CD4-positive, alpha-beta T cell (primary cell): ENCODE results near the gene DUOXA2. TPM values are rescaled to one million over a fixed set of nuclear protein-coding genes. Genes with fewer than 3 reads are reported as not detected.

Experiments used
- ATAC-seq: fragments of 200-7000 bp; cut with Tn5 transposase; one replicate; pipeline ENCODE4 v1.10.0; 2022; ENCODE audit warnings: mild to moderate bottlenecking; ENCODE audit not compliant: poor library complexity
- CTCF ChIA-PET: fragments of 350-600 bp; sonication (Branson Sonifier 250); formaldehyde crosslinking; loops from one replicate; lab custom pipeline; 2021; ENCODE audit warnings: antibody characterized with exemption, inconsistent platforms; lab: Charles Lee
- POLR2A ChIA-PET: fragments of 350-600 bp; sonication (Branson Sonifier 250); formaldehyde crosslinking; loops from one replicate; lab custom pipeline; 2021; ENCODE audit warnings: antibody characterized with exemption, inconsistent platforms; lab: Charles Lee
- DNase-seq, 14 experiments: peaks; one replicate each; pipeline ENCODE4 v3.0.0-alpha.2; 2013 to 2020; ENCODE audit warnings: mixed read lengths in 2 of 14
- H3K27ac ChIP-seq, 2 donors: one replicate each; pipeline versions ENCODE4 v1.5.1 to v1.7.0; 2013; ENCODE audit warnings: low read length in 2 of 2, low read depth in 1 of 2, mild to moderate bottlenecking in 1 of 2
- H3K27me3 ChIP-seq, 2 experiments: 1 replicate in 1 of 2; 2 replicates in 1 of 2; pipeline versions ENCODE4 v1.6.1 to v1.7.0; 2013; ENCODE audit warnings: low read length in 2 of 2, control low read depth in 1 of 2, mild to moderate bottlenecking in 1 of 2, moderate library complexity in 1 of 2; ENCODE audit not compliant: insufficient read depth in 2 of 2, control insufficient read depth in 1 of 2
- H3K36me3 ChIP-seq: one replicate; pipeline ENCODE4 v1.6.1; 2013; ENCODE audit warnings: low read length, control low read depth; ENCODE audit not compliant: insufficient read depth
- H3K4me1 ChIP-seq: one replicate; pipeline ENCODE4 v1.6.1; 2013; ENCODE audit warnings: low read length, control low read depth; ENCODE audit not compliant: insufficient read depth
- H3K4me3 ChIP-seq: one replicate; pipeline ENCODE4 v1.5.1; 2013; ENCODE audit warnings: mild to moderate bottlenecking, low read length, moderate library complexity
- H3K9me3 ChIP-seq, 2 experiments: 1 replicate in 1 of 2; 2 replicates in 1 of 2; pipeline versions ENCODE4 v1.6.1 to v1.7.0; 2013; ENCODE audit warnings: low read length in 2 of 2, mild to moderate bottlenecking in 2 of 2, control low read depth in 1 of 2, moderate library complexity in 1 of 2; ENCODE audit not compliant: control insufficient read depth in 1 of 2, insufficient read depth in 1 of 2
- H3K27ac Mint-ChIP-seq: one replicate; pipeline ENCODE4 v1.8.0; 2020; ENCODE audit warnings: mixed read lengths
- H3K27me3 Mint-ChIP-seq: one replicate; pipeline ENCODE4 v1.8.0; 2021; ENCODE audit warnings: mixed read lengths
- H3K36me3 Mint-ChIP-seq: one replicate; pipeline ENCODE4 v1.8.0; 2021; ENCODE audit warnings: low read depth, mixed read lengths
- H3K4me1 Mint-ChIP-seq: one replicate; pipeline ENCODE4 v1.8.0; 2021; ENCODE audit warnings: low read depth, mixed read lengths
- H3K4me3 Mint-ChIP-seq: one replicate; pipeline ENCODE4 v1.8.0; 2020; ENCODE audit warnings: mild to moderate bottlenecking, mixed read lengths
- H3K9me3 Mint-ChIP-seq: one replicate; pipeline ENCODE4 v1.8.0; 2020; ENCODE audit warnings: mixed read lengths
- intact Hi-C, 2 experiments: fragments of 100-400 bp; cut with DNase I in 1 of 2; cut with micrococcal nuclease in 1 of 2; formaldehyde crosslinking; loops; one replicate each; pipeline versions ENCODE4 v1.15.1 to v1.9.0; 2023 to 2025; cut with DNase I, micrococcal nuclease
- total RNA-seq, 174 experiments: library from RNA in 2 of 174; stranded (reverse) in 2 of 174; gene quantifications; one replicate each; pipeline ENCODE4 v1.2.3 and lab custom pipeline; 2021 to 2026
- TF ChIP-seq, protein P1 (sequence below): fragments of 200-600 bp; IDR thresholded peaks from one replicate; pipeline ENCODE4 v1.8.0; 2022; ENCODE audit warnings: antibody characterized with exemption, mild to moderate bottlenecking

Gene DUOXA2
- total RNA-seq, 2 experiments from 2014 or later = not detected

DNA sequence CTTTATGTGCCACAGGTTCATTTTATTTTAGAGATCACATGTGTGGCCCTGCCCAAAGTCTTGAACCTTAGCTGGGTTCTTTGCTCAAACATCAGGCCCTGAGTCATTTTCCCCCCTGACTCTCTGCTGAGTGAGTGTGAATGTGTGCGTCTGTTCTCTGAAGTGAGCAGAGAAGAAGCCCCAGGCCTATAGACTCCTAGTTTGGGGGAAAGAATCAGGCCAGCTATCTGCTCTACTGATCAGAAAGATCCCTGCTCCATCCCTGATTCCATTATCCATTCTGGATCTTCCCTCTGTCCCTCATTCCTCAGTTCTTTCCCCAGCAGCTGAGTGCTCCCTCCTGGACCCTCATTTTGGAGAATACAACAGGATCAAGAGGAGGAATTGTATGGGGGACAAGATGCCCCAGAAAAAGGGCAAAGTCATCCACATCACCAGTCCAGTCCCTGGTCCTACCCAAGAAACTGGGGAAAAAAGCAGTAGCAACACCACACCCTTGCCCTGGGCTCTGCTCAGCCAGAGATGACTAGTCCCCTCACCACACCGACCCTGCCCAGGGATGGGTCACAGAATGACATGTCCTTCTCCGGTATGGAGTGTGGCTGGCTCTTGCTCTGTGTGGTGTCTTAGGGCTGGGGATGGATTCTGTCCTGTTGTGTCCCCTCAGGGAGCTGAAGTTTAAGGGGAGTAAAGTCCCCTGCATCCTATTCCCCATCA is 18.9 kb downstream of the DUOXA2 start:
- no peak for ATAC-seq
- POLR2A ChIA-PET = interaction anchor here (0.6 kb wide), 1 partner anchor 900 kb away, joined by 3 read pairs; no protein-coding TSS in a partner anchor
- peaks cover 57 to 59% of the 10 kb centered on the region in 2 experiments for H3K27me3 ChIP-seq

DNA sequence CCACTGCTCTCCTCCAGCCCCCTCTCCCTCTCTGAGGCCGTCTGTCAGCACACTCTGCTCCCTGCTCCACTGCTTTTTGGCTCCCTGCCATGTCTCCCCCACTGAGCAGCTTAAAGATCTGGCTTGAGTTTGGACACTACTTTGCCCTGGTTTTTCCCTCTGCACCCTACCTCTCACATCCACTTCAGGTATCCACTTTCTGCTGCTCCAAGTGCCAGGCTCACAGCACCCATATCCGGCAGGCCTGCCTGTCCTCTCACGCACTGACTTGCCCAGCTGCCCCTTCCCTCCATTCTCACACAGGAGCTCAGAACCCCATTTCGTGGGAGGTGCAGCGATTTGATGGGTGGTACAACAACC is 19.4 kb downstream of the DUOXA2 start:
- H3K27me3 Mint-ChIP-seq = peaks cover 71% of the 10 kb centered on the region
- no peak for ATAC-seq
- Histone ChIP-seq H3K36me3 (no peaks in the 10 kb centered on the region), H3K4me3 (no peak overlapping the region), H3K27me3 (peaks cover 52 to 54% of the 10 kb centered on the region in 2 experiments), H3K27ac (no peak overlapping the region), H3K4me1 (peaks cover 32% of the 10 kb centered on the region), H3K9me3 (peaks cover 0 to 8% of the 10 kb centered on the region in 2 experiments)
- no peaks in the 10 kb centered on the region for H3K9me3 Mint-ChIP-seq
- H3K36me3 Mint-ChIP-seq = no peaks in the 10 kb centered on the region
- POLR2A ChIA-PET = interaction anchor here (1.5 kb wide), 1 partner anchor 30 kb away, joined by 4 read pairs; no protein-coding TSS in a partner anchor
- no peak for DNase-seq
- H3K27ac Mint-ChIP-seq = no peak overlapping the region
- H3K4me1 Mint-ChIP-seq = peaks cover 19% of the 10 kb centered on the region
- intact Hi-C loops = no loop called here
- TF ChIP-seq, protein P1, sequence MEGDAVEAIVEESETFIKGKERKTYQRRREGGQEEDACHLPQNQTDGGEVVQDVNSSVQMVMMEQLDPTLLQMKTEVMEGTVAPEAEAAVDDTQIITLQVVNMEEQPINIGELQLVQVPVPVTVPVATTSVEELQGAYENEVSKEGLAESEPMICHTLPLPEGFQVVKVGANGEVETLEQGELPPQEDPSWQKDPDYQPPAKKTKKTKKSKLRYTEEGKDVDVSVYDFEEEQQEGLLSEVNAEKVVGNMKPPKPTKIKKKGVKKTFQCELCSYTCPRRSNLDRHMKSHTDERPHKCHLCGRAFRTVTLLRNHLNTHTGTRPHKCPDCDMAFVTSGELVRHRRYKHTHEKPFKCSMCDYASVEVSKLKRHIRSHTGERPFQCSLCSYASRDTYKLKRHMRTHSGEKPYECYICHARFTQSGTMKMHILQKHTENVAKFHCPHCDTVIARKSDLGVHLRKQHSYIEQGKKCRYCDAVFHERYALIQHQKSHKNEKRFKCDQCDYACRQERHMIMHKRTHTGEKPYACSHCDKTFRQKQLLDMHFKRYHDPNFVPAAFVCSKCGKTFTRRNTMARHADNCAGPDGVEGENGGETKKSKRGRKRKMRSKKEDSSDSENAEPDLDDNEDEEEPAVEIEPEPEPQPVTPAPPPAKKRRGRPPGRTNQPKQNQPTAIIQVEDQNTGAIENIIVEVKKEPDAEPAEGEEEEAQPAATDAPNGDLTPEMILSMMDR = no peak
- H3K4me3 Mint-ChIP-seq = no peak overlapping the region
- CTCF ChIA-PET = interaction anchor here (1.6 to 2.9 kb wide), 2 partner anchors 15 to 34 kb away, joined by 5 to 9 read pairs; no protein-coding TSS in a partner anchor

More for the DNA sequence above, 18.9 kb downstream of the DUOXA2 start:
- Histone ChIP-seq H3K4me3 (no peak overlapping the region), H3K4me1 (peaks cover 32% of the 10 kb centered on the region), H3K27ac (no peak overlapping the region), H3K36me3 (no peaks in the 10 kb centered on the region), H3K9me3 (peaks cover 0 to 8% of the 10 kb centered on the region in 2 experiments)
- Mint-ChIP-seq H3K4me1 (peaks cover 23% of the 10 kb centered on the region), H3K27ac (no peak overlapping the region), H3K27me3 (peaks cover 72% of the 10 kb centered on the region), H3K4me3 (no peak overlapping the region), H3K36me3 (no peaks in the 10 kb centered on the region), H3K9me3 (no peaks in the 10 kb centered on the region)
- intact Hi-C loops = no loop called here
- TF ChIP-seq, protein P1 = no peak
- CTCF ChIA-PET = interaction anchor here (1.6 to 2.9 kb wide), 2 partner anchors 15 to 34 kb away, joined by 5 to 9 read pairs; no protein-coding TSS in a partner anchor
- no peak for DNase-seq

DNA sequence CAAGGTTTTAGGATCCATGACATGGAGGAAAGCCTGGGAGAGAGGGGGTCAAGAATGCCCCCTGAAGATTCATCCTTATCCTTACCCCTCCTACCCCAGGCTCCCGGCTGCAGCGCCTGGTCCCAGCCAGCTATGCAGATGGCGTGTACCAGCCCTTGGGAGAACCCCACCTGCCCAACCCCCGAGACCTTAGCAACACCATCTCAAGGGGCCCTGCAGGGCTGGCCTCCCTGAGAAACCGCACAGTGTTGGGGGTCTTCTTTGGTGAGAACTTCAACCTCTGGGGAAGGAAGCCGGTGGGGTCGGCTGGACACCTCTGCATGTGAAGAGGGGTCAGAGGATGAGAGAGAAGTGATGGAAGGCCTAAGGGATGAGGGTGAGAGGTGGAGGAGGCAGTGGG is 19.9 kb downstream of the DUOXA2 start:
- no peak for DNase-seq
- Mint-ChIP-seq H3K4me1 (peaks cover 16% of the 10 kb centered on the region), H3K36me3 (no peaks in the 10 kb centered on the region), H3K27ac (no peak overlapping the region), H3K9me3 (no peaks in the 10 kb centered on the region), H3K4me3 (peak overlapping the region; percentile 78), H3K27me3 (peaks cover 66% of the 10 kb centered on the region)
- ChIA-PET CTCF (interaction anchor here (2.9 kb wide), 1 partner anchor 16 kb away, joined by 9 read pairs; no protein-coding TSS in a partner anchor), POLR2A (interaction anchor here (1.5 kb wide), 1 partner anchor 30 kb away, joined by 4 read pairs; no protein-coding TSS in a partner anchor)
- peaks cover 47 to 49% of the 10 kb centered on the region in 2 experiments for H3K27me3 ChIP-seq
- H3K4me3 ChIP-seq = no peak overlapping the region
- intact Hi-C loops = no loop called here
- peaks cover 29% of the 10 kb centered on the region for H3K4me1 ChIP-seq
- H3K27ac ChIP-seq = no peak overlapping the region
- no peaks in the 10 kb centered on the region for H3K36me3 ChIP-seq
- peaks cover 0 to 4% of the 10 kb centered on the region in 2 experiments for H3K9me3 ChIP-seq
- TF ChIP-seq, protein P1 = no peak
- ATAC-seq = no peak
